Astrocyte (in vitro differentiated cells and primary cell): Measurements from ENCODE around the gene PRDX4. TPM values are rescaled to one million over a fixed set of nuclear protein-coding genes. Genes with fewer than 3 reads are reported as not detected.
A peak's percentile ranks its signal among the peaks of the same experiment; 100 is the strongest.

ENCODE experiments used
- DNase-seq: peaks from one replicate; pipeline ENCODE4 v3.0.0-alpha.2; 2010; ENCODE audit warnings: low read depth
- FAIRE-seq: peaks from 2 replicates; lab custom pipeline; 2011; peaks lifted over from hg19 to GRCh38; lab: Jason Lieb, UNC
- H2AFZ ChIP-seq: 2 replicates; pipeline ENCODE4 v1.6.0; 2012; ENCODE audit warnings: low read depth, low read length, inconsistent platforms
- H3K27ac ChIP-seq: 2 replicates; pipeline ENCODE4 v1.5.1; 2011; ENCODE audit warnings: low read depth, low read length, inconsistent platforms
- H3K27me3 ChIP-seq: 2 replicates; pipeline ENCODE4 v1.6.0; 2011; ENCODE audit warnings: low read length, inconsistent platforms; ENCODE audit not compliant: insufficient read depth
- H3K36me3 ChIP-seq: 2 replicates; pipeline ENCODE4 v1.5.1; 2011; ENCODE audit warnings: low read length, inconsistent platforms; ENCODE audit not compliant: insufficient read depth
- H3K4me1 ChIP-seq: 2 replicates; pipeline ENCODE4 v1.5.1; 2011; ENCODE audit warnings: low read length, inconsistent platforms; ENCODE audit not compliant: insufficient read depth
- H3K4me2 ChIP-seq: 2 replicates; pipeline ENCODE4 v1.6.0; 2012; ENCODE audit warnings: low read length, inconsistent platforms
- H3K4me3 ChIP-seq: 2 replicates; pipeline ENCODE4 v1.5.1; 2011; ENCODE audit warnings: low read depth, mild to moderate bottlenecking, low read length, inconsistent platforms; ENCODE audit not compliant: insufficient read depth
- H3K79me2 ChIP-seq: 2 replicates; pipeline ENCODE4 v1.6.0; 2012; ENCODE audit warnings: mild to moderate bottlenecking, low read length, inconsistent platforms; ENCODE audit not compliant: insufficient read depth
- H3K9ac ChIP-seq: 2 replicates; pipeline ENCODE4 v1.6.0; 2012; ENCODE audit warnings: mild to moderate bottlenecking, low read length, inconsistent platforms
- H3K9me3 ChIP-seq: 2 replicates; pipeline ENCODE4 v1.5.1; 2012; ENCODE audit warnings: low read depth, mild to moderate bottlenecking, low read length, inconsistent platforms; ENCODE audit not compliant: insufficient read depth
- H4K20me1 ChIP-seq: 2 replicates; pipeline ENCODE4 v1.6.0; 2012; ENCODE audit warnings: low read length, inconsistent platforms; ENCODE audit not compliant: insufficient read depth
- H3K27ac Mint-ChIP-seq: one replicate; pipeline ENCODE4 v1.8.0; 2021; ENCODE audit warnings: mild to moderate bottlenecking, mixed read lengths; ENCODE audit not compliant: unreplicated experiment
- H3K27me3 Mint-ChIP-seq: one replicate; pipeline ENCODE4 v1.8.0; 2021; ENCODE audit warnings: low read depth, mixed read lengths; ENCODE audit not compliant: unreplicated experiment
- H3K36me3 Mint-ChIP-seq: one replicate; pipeline ENCODE4 v1.8.0; 2021; ENCODE audit warnings: low read depth, mixed read lengths; ENCODE audit not compliant: unreplicated experiment
- H3K4me1 Mint-ChIP-seq: one replicate; pipeline ENCODE4 v1.8.0; 2021; ENCODE audit warnings: low read depth, mixed read lengths; ENCODE audit not compliant: unreplicated experiment
- H3K4me3 Mint-ChIP-seq: one replicate; pipeline ENCODE4 v1.8.0; 2021; ENCODE audit warnings: mild to moderate bottlenecking, moderate library complexity, mixed read lengths; ENCODE audit not compliant: unreplicated experiment
- H3K9me3 Mint-ChIP-seq: one replicate; pipeline ENCODE4 v1.8.0; 2021; ENCODE audit warnings: mild to moderate bottlenecking, mixed read lengths; ENCODE audit not compliant: unreplicated experiment
- CTCF ChIP-seq: IDR thresholded peaks from 2 replicates; pipeline ENCODE4 v1.5.1; 2011; ENCODE audit warnings: low read depth, mild to moderate bottlenecking, inconsistent platforms, low read length, moderate library complexity; ENCODE audit not compliant: insufficient read depth
- EZH2 ChIP-seq: IDR thresholded peaks from 2 replicates; pipeline ENCODE4 v1.6.1; 2012; ENCODE audit warnings: mild to moderate bottlenecking, low read length, inconsistent platforms; ENCODE audit not compliant: insufficient read depth
- total RNA-seq: library from RNA; stranded (reverse); gene quantifications from 2 replicates; pipeline ENCODE4 v1.2.1, GENCODE V29; 2021

The PRDX4 gene
- total RNA-seq, 1 donor from 2014 or later = 221 TPM

- H3K4me2 ChIP-seq = no peak overlapping the region
- no peak overlapping the region for H3K4me3 Mint-ChIP-seq
- no peaks in the 10 kb centered on the region for H3K9me3 ChIP-seq
- no peaks in the 10 kb centered on the region for H3K4me1 ChIP-seq
- no peak overlapping the region for H3K9ac ChIP-seq
- no peaks in the 10 kb centered on the region for H3K4me1 Mint-ChIP-seq
- H3K79me2 ChIP-seq = no peaks in the 10 kb centered on the region
- H3K27me3 ChIP-seq = no peaks in the 10 kb centered on the region
- H3K4me3 ChIP-seq = no peak overlapping the region
- H3K36me3 ChIP-seq = no peaks in the 10 kb centered on the region
- H3K27ac Mint-ChIP-seq = no peak overlapping the region
- DNase-seq (peak; percentile 19), FAIRE-seq (no peak)
- TF ChIP-seq CTCF (peak; percentile 34), EZH2 (no peak)
- no peaks in the 10 kb centered on the region for H4K20me1 ChIP-seq
- no peaks in the 10 kb centered on the region for H3K36me3 Mint-ChIP-seq
- H3K27ac ChIP-seq = no peak overlapping the region
- H2AFZ ChIP-seq = no peak overlapping the region
- H3K27me3 Mint-ChIP-seq = no peaks in the 10 kb centered on the region
- H3K9me3 Mint-ChIP-seq = no peaks in the 10 kb centered on the region
Measured at GRCh38 chrX:23694606-23695005, 27.3 kb downstream of the PRDX4 start.

GRCh38 chrX:23699636-23700194 lies 32.4 kb downstream of the PRDX4 start:
- no peaks in the 10 kb centered on the region for H3K9me3 ChIP-seq
- no peak for DNase-seq
- no peak overlapping the region for H3K4me3 ChIP-seq
- no peaks in the 10 kb centered on the region for H3K4me1 ChIP-seq
- H3K9ac ChIP-seq = no peak overlapping the region
- H3K27me3 ChIP-seq = no peaks in the 10 kb centered on the region
- TF ChIP-seq CTCF (no peak), EZH2 (no peak)
- H3K4me1 Mint-ChIP-seq = no peaks in the 10 kb centered on the region
- peaks cover 2% of the 10 kb centered on the region for H3K36me3 Mint-ChIP-seq
- no peaks in the 10 kb centered on the region for H3K79me2 ChIP-seq
- FAIRE-seq = no peak
- H3K27ac Mint-ChIP-seq = no peak overlapping the region
- H4K20me1 ChIP-seq = no peaks in the 10 kb centered on the region
- H3K4me3 Mint-ChIP-seq = no peak overlapping the region
- no peak overlapping the region for H2AFZ ChIP-seq
- H3K27me3 Mint-ChIP-seq = no peaks in the 10 kb centered on the region
- no peak overlapping the region for H3K27ac ChIP-seq
- no peak overlapping the region for H3K4me2 ChIP-seq
- no peaks in the 10 kb centered on the region for H3K9me3 Mint-ChIP-seq
- peaks cover 11% of the 10 kb centered on the region for H3K36me3 ChIP-seq

GRCh38 chrX:23704673-23705206 lies 37.4 kb downstream of the PRDX4 start:
- Mint-ChIP-seq H3K27me3 (no peaks in the 10 kb centered on the region), H3K36me3 (peaks cover 2% of the 10 kb centered on the region), H3K9me3 (no peaks in the 10 kb centered on the region), H3K4me3 (no peak overlapping the region), H3K4me1 (no peaks in the 10 kb centered on the region), H3K27ac (no peak overlapping the region)
- Histone ChIP-seq H3K9ac (no peak overlapping the region), H3K9me3 (no peaks in the 10 kb centered on the region), H2AFZ (no peak overlapping the region), H3K27me3 (no peaks in the 10 kb centered on the region), H3K4me3 (no peak overlapping the region), H4K20me1 (no peaks in the 10 kb centered on the region), H3K36me3 (peaks cover 20% of the 10 kb centered on the region), H3K27ac (no peak overlapping the region), H3K79me2 (peaks cover 3% of the 10 kb centered on the region), H3K4me1 (no peaks in the 10 kb centered on the region), H3K4me2 (no peak overlapping the region)
- peak; percentile 80 for FAIRE-seq
- TF ChIP-seq CTCF = no peak
- no peak for TF ChIP-seq EZH2
- no peak for DNase-seq
